H1 (cell line): ENCODE results near the gene BECN2. TPM values are rescaled to one million over a fixed set of nuclear protein-coding genes. Genes with fewer than 3 reads are reported as not detected.

Experiments
- CTCF ChIA-PET: fragments of 300-600 bp; sonication (Branson Sonifier 250); formaldehyde crosslinking; loops from one replicate; lab custom pipeline; 2021; ENCODE audit not compliant: partially characterized antibody; lab: Charles Lee
- POLR2A ChIA-PET: fragments of 300-600 bp; sonication (Branson Sonifier 250); formaldehyde crosslinking; loops from one replicate; lab custom pipeline; 2021; ENCODE audit warnings: inconsistent platforms; ENCODE audit not compliant: partially characterized antibody; lab: Charles Lee
- DNase-seq, 2 experiments: peaks; one replicate each; pipeline versions ENCODE4 v3.0.0 to v3.0.0-alpha.2; 2010 to 2022; ENCODE audit warnings: low spot score in 2 of 2, low read depth in 1 of 2, mixed read lengths in 1 of 2
- FAIRE-seq: peaks from 2 replicates; lab custom pipeline; 2011; peaks lifted over from hg19 to GRCh38; lab: Jason Lieb, UNC
- H2AFZ ChIP-seq: 2 replicates; pipeline ENCODE4 v1.8.1; 2012; ENCODE audit warnings: low read length, inconsistent platforms
- H2AK5ac ChIP-seq: 2 replicates; pipeline ENCODE4 v1.6.1; 2013; ENCODE audit warnings: low read depth, low read length
- H2BK120ac ChIP-seq: replicated peaks from 2 replicates; pipeline ENCODE3; 2013; ENCODE audit warnings: low read depth, low read length, inconsistent platforms
- H2BK12ac ChIP-seq: 2 replicates; pipeline ENCODE4 v1.6.1; 2013; ENCODE audit warnings: low read depth, low read length
- H2BK15ac ChIP-seq: 2 replicates; pipeline ENCODE4 v1.6.1; 2013; ENCODE audit warnings: low read length
- H2BK20ac ChIP-seq: 2 replicates; pipeline ENCODE4 v1.6.1; 2013; ENCODE audit warnings: low read length
- H2BK5ac ChIP-seq: 2 replicates; pipeline ENCODE4 v1.6.1; 2013; ENCODE audit warnings: low read depth, low read length
- H3K14ac ChIP-seq: 2 replicates; pipeline ENCODE4 v1.6.1; 2013; ENCODE audit warnings: inconsistent platforms; ENCODE audit not compliant: insufficient read length
- H3K18ac ChIP-seq: 2 replicates; pipeline ENCODE4 v1.6.1; 2013; ENCODE audit warnings: low read length; ENCODE audit errors: extremely low read depth
- H3K23ac ChIP-seq: 2 replicates; pipeline ENCODE4 v1.6.1; 2013; ENCODE audit warnings: inconsistent platforms; ENCODE audit not compliant: insufficient read length
- H3K23me2 ChIP-seq: 2 replicates; pipeline ENCODE4 v1.6.1; 2013; ENCODE audit warnings: low read depth, low read length
- H3K27ac ChIP-seq: 2 replicates; pipeline ENCODE4 v1.6.1; 2011; ENCODE audit warnings: low read depth, low read length, inconsistent platforms
- H3K27me3 ChIP-seq, 4 experiments: replicated peaks in 1 of 4; 1 replicate in 1 of 4; 2 replicates in 3 of 4; pipeline versions ENCODE4 v1.6.1 to v1.8.1; 2011 to 2013; ENCODE audit warnings: low read length in 3 of 4, mild to moderate bottlenecking in 3 of 4, inconsistent platforms in 2 of 4, mixed read lengths in 2 of 4, moderate library complexity in 1 of 4; ENCODE audit not compliant: control insufficient read depth in 3 of 4, insufficient read depth in 3 of 4; ENCODE audit errors: extremely low read depth in 1 of 4
- H3K36me3 ChIP-seq, 4 experiments: 2 replicates each; pipeline versions ENCODE4 v1.6.1 to v1.8.1; 2011 to 2013; ENCODE audit warnings: mild to moderate bottlenecking in 4 of 4, low read length in 3 of 4, moderate library complexity in 2 of 4, control low read depth in 1 of 4, inconsistent platforms in 1 of 4; ENCODE audit not compliant: insufficient read depth in 4 of 4, control insufficient read depth in 2 of 4
- H3K4ac ChIP-seq: replicated peaks from 2 replicates; pipeline ENCODE3; 2013; ENCODE audit warnings: low read length, low read depth, mixed read lengths, inconsistent platforms; ENCODE audit not compliant: insufficient read length
- H3K4me1 ChIP-seq, 4 experiments: replicated peaks in 1 of 4; 1 replicate in 1 of 4; 2 replicates in 3 of 4; pipeline versions ENCODE4 v1.6.1 to v1.8.1; 2011 to 2013; ENCODE audit warnings: low read length in 3 of 4, inconsistent platforms in 2 of 4, mixed read lengths in 1 of 4; ENCODE audit not compliant: insufficient read depth in 4 of 4, control insufficient read depth in 3 of 4
- H3K4me2 ChIP-seq, 2 experiments: 2 replicates each; pipeline versions ENCODE4 v1.6.1 to v1.8.1; 2011 to 2013; ENCODE audit warnings: low read depth in 2 of 2, low read length in 2 of 2, control low read depth in 1 of 2, inconsistent platforms in 1 of 2, mild to moderate bottlenecking in 1 of 2; ENCODE audit not compliant: insufficient read depth in 1 of 2
- H3K4me3 ChIP-seq, 4 experiments: fragments of 200-600, 300-600 bp in 1 of 4; sonication (generic), shearing (Covaris generic), sonication (Bioruptor Twin) in 1 of 4; 2 replicates each; pipeline versions ENCODE4 v1.5.1 to v1.8.1; 2011 to 2016; ENCODE audit warnings: low read length in 4 of 4, low read depth in 3 of 4, control low read depth in 2 of 4, inconsistent platforms in 2 of 4, mild to moderate bottlenecking in 2 of 4, mixed read lengths in 1 of 4, moderate library complexity in 1 of 4; ENCODE audit not compliant: insufficient read depth in 2 of 4; ENCODE audit errors: extremely low read depth in 1 of 4
- H3K56ac ChIP-seq: replicated peaks from 2 replicates; pipeline ENCODE3; 2013; ENCODE audit warnings: low read depth, mild to moderate bottlenecking, mixed read lengths, low read length, inconsistent platforms; ENCODE audit not compliant: insufficient read length
- H3K79me1 ChIP-seq: 2 replicates; pipeline ENCODE4 v1.6.1; 2013; ENCODE audit warnings: low read depth, low read length, control low read depth
- H3K79me2 ChIP-seq, 2 experiments: 2 replicates each; pipeline versions ENCODE4 v1.6.1 to v1.8.1; 2012 to 2013; ENCODE audit warnings: low read length in 2 of 2, mild to moderate bottlenecking in 2 of 2, inconsistent platforms in 1 of 2; ENCODE audit not compliant: insufficient read depth in 2 of 2, control insufficient read depth in 1 of 2
- H3K9ac ChIP-seq, 4 experiments: replicated peaks in 1 of 4; 1 replicate in 1 of 4; 2 replicates in 3 of 4; pipeline versions ENCODE4 v1.6.1 to v1.8.1; 2011 to 2013; ENCODE audit warnings: low read depth in 3 of 4, low read length in 3 of 4, control low read depth in 2 of 4, mild to moderate bottlenecking in 2 of 4, moderate library complexity in 2 of 4, inconsistent platforms in 1 of 4; ENCODE audit errors: extremely low read depth in 1 of 4
- H3K9me3 ChIP-seq, 2 experiments: 2 replicates each; pipeline versions ENCODE4 v1.6.1 to v1.8.1; 2012 to 2013; ENCODE audit warnings: mild to moderate bottlenecking in 2 of 2, moderate library complexity in 2 of 2, control low read depth in 1 of 2, inconsistent platforms in 1 of 2, low read depth in 1 of 2, low read length in 1 of 2, mixed read lengths in 1 of 2; ENCODE audit not compliant: insufficient read depth in 2 of 2
- H4K20me1 ChIP-seq, 2 experiments: replicated peaks in 1 of 2; 2 replicates each; pipeline versions ENCODE3 to v1.8.1; 2011 to 2013; ENCODE audit warnings: inconsistent platforms in 2 of 2, low read length in 2 of 2, mild to moderate bottlenecking in 1 of 2; ENCODE audit not compliant: insufficient read depth in 2 of 2, control insufficient read depth in 1 of 2
- H4K5ac ChIP-seq: 2 replicates; pipeline ENCODE4 v1.6.1; 2013; ENCODE audit warnings: low read length, low read depth, mixed read lengths, inconsistent platforms; ENCODE audit not compliant: insufficient read length
- H4K8ac ChIP-seq: 2 replicates; pipeline ENCODE4 v1.8.0; 2013; ENCODE audit warnings: mild to moderate bottlenecking, moderate library complexity, low read length, inconsistent platforms; ENCODE audit not compliant: insufficient read depth; ENCODE audit errors: extremely low read depth
- H4K91ac ChIP-seq: replicated peaks from 2 replicates; pipeline ENCODE3; 2013; ENCODE audit warnings: low read length, mixed read lengths, inconsistent platforms; ENCODE audit not compliant: insufficient read length
- ATF3 ChIP-seq: IDR thresholded peaks from 2 replicates; pipeline ENCODE4 v1.6.1; 2011; ENCODE audit warnings: low read depth, mild to moderate bottlenecking, low read length; ENCODE audit not compliant: insufficient read depth
- CEBPB ChIP-seq: IDR thresholded peaks from 2 replicates; pipeline ENCODE4 v1.6.1; 2012; ENCODE audit warnings: low read depth, low read length
- JUND ChIP-seq: IDR thresholded peaks from 2 replicates; pipeline ENCODE4 v1.6.1; 2011; ENCODE audit warnings: mild to moderate bottlenecking, improper control_type of control experiment, low read length
- NRF1 ChIP-seq: IDR thresholded peaks from 2 replicates; pipeline ENCODE4 v1.6.1; 2011; ENCODE audit warnings: mild to moderate bottlenecking, low read depth, low read length, improper control_type of control experiment
- POLR2A ChIP-seq, 2 experiments: IDR thresholded peaks; 1 replicate in 1 of 2; 2 replicates in 1 of 2; pipeline ENCODE4 v1.6.1; 2011; ENCODE audit warnings: low read depth in 2 of 2, low read length in 2 of 2, mild to moderate bottlenecking in 2 of 2; ENCODE audit errors: control extremely low read depth in 1 of 2
- RAD21 ChIP-seq, 2 experiments: IDR thresholded peaks in 1 of 2; conservative IDR thresholded peaks in 1 of 2; 2 replicates each; pipeline ENCODE4 v1.6.1; 2011; ENCODE audit warnings: low read depth in 2 of 2, low read length in 2 of 2, improper control_type of control experiment in 1 of 2, inconsistent platforms in 1 of 2, mild to moderate bottlenecking in 1 of 2, moderate library complexity in 1 of 2
- SP4 ChIP-seq: IDR thresholded peaks from 2 replicates; pipeline ENCODE4 v1.6.1; 2012; ENCODE audit warnings: low read length, inconsistent platforms
- TCF12 ChIP-seq: IDR thresholded peaks from 2 replicates; pipeline ENCODE4 v1.6.1; 2011; ENCODE audit warnings: low read depth, mild to moderate bottlenecking, low read length
- TEAD4 ChIP-seq: IDR thresholded peaks from 2 replicates; pipeline ENCODE4 v1.6.1; 2012; ENCODE audit warnings: low read depth, low read length, inconsistent platforms, mixed read lengths
- USF2 ChIP-seq: IDR thresholded peaks from 2 replicates; pipeline ENCODE4 v1.6.1; 2011; ENCODE audit warnings: low read length, improper control_type of control experiment
- WGBS, 2 experiments: shearing (Covaris generic) in 1 of 2; methylation state at CpG; one replicate each; pipeline versions ENCODE4 v1.1.6 to v1.1.7; 2013 to 2015; ENCODE audit warnings: low lambda C conversion rate in 2 of 2, mixed read lengths in 2 of 2, inconsistent platforms in 1 of 2, low coverage in 1 of 2, missing lambda C conversion rate in 1 of 2; ENCODE audit not compliant: insufficient replicate concordance in 2 of 2, insufficient coverage in 1 of 2, insufficient read length in 1 of 2; ENCODE audit errors: extremely low coverage in 1 of 2, missing lambda C conversion rate in 1 of 2; 5-methylcytosine and 5-hydroxymethylcytosine counted together
- polyA plus RNA-seq, 7 experiments: library from polyadenylated mRNA; depleted of rRNA in 3 of 7; stranded (reverse) in 5 of 7; unstranded in 2 of 7; fragments of >200 nt in 5 of 7; fragments of 200-250 nt in 2 of 7; gene quantifications; 1 replicate in 5 of 7; 2 replicates in 1 of 7; 4 replicates in 1 of 7; pipeline versions ENCODE4 v1.2.1 to v1.2.3, GENCODE V29; 2011 to 2013; ENCODE audit warnings: missing spikeins in 2 of 7, mixed read lengths in 2 of 7
- total RNA-seq: library from RNA; stranded (reverse); fragmentation: NEBNext Ultra II Directional; extraction: Animal tissue kit (Norgen Biotek cat#: 25700); gene quantifications from 2 replicates; pipeline ENCODE4 v1.2.1, GENCODE V29; 2021

The BECN2 gene
- total and polyA plus RNA-seq, 2 of the 8 experiments (the other 6 are each of a cell fraction or from before 2014, with no cell fraction given) = not detected

DNA sequence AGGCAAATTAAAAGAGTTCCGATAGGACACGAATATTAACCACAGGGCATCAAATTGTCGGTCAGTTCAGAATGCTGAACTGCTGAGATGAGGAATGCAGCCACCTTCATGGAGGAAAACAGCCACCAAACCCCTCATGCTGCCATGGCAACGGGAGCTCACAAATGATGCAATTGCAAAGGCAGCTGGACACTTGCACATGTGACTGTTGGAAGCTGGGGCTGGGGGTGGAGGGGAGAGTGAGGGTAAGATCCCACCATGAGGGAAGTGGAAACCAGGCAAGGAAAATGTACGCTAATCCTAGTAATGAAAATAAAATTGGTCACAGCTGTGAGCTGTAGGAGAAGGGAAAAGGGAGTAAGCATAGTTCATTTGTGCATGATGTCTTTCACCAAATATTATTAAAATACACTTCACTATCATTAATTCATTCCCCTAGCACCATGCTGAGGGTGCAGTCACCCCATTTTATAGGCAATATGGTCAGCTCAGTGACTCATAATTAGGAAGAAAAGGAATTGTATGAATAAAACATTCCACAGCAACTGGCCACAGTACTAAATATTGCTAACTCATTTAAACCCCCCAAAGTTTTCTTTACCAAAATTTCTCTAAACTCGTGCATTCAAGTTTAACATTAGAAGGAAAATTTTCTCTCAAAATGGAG, 15.3 kb downstream of the BECN2 start:
- H3K56ac ChIP-seq = no peak overlapping the region
- CTCF ChIA-PET = interaction anchor here (0.6 to 2.9 kb wide), 6 partner anchors 10 to 77 kb away, joined by 3 to 16 read pairs (median 4); partner anchors contain the start of gene MAP1LC3C

More for the DNA sequence above, 15.3 kb downstream of the BECN2 start:
- Histone ChIP-seq H2BK5ac (no peak overlapping the region), H3K79me1 (no peaks in the 10 kb centered on the region), H3K23me2 (no peaks in the 10 kb centered on the region), H3K36me3 (no peaks in the 10 kb centered on the region), H3K23ac (no peak overlapping the region), H2BK120ac (no peak overlapping the region), H3K79me2 (no peaks in the 10 kb centered on the region), H2BK20ac (no peak overlapping the region), H4K20me1 (no peaks in the 10 kb centered on the region), H3K14ac (no peak overlapping the region), H3K4me3 (no peak overlapping the region), H4K5ac (no peak overlapping the region), H3K4ac (no peak overlapping the region), H3K18ac (no peak overlapping the region), H4K91ac (no peak overlapping the region), H2AFZ (peak overlapping the region; percentile 21; the same call in 1 of the 2 replicates), H3K9ac (no peak overlapping the region), H2BK15ac (no peak overlapping the region), H2AK5ac (no peak overlapping the region), H4K8ac (no peak overlapping the region), H2BK12ac (0 out of 2 replicates have a peak overlapping the region, but pooled peaks have one; percentile 5), H3K27me3 (no peaks in the 10 kb centered on the region), H3K4me1 (no peaks in the 10 kb centered on the region), H3K27ac (no peak overlapping the region), H3K4me2 (no peak overlapping the region), H3K9me3 (no peaks in the 10 kb centered on the region)
- POLR2A ChIA-PET = no interaction called here
- DNase-seq = no peak
- no peak for FAIRE-seq
- TF ChIP-seq CEBPB (peak; percentile 83; the same call in 1 of the 2 replicates), POLR2A (IDR thresholded peaks at IDR 0.05; ENCODE audit: control extremely low read depth in 1 of 2, low read depth in 2 of 2, low read length in 2 of 2) (no peak), NRF1 (no peak), SP4 (no peak), USF2 (peak; percentile 17; the same call in 1 of the 2 replicates), JUND (0 out of 2 replicates have a peak, but pooled peaks have one; percentile 46), RAD21 (IDR thresholded peaks at IDR 0.05 in 1 of 2, conservative IDR thresholded peaks at IDR 0.05 in 1 of 2; ENCODE audit: low read depth in 2 of 2, low read length in 2 of 2) (no peak), TCF12 (no peak), ATF3 (peak; percentile 10; the same call in 1 of the 2 replicates), TEAD4 (0 out of 2 replicates have a peak, but pooled peaks have one; percentile 38)
- WGBS, 2 experiments = 92% methylated on average over 6 of the region's 6 CpGs; no CpG with 5 or more reads in 1 of the 2 experiments
